GM19328 (cell line): ENCODE results near the gene SPRED3.
"Not testable (repeated sequence)": the region's sequence is repeated elsewhere in the genome, so short reads cannot be mapped to it uniquely, and the experiment has no call there.

Experiments
- ATAC-seq: cut with Tn5 transposase; IDR thresholded peaks from one replicate; pipeline ENCODE4 v1.9.1; 2021; ENCODE audit warnings: mild to moderate bottlenecking, moderate library complexity; ENCODE audit not compliant: unreplicated experiment

The SPRED3 gene

GRCh38 chr19:38417146-38417543 is 28.6 kb downstream of the SPRED3 start:
- no peak for ATAC-seq

- ATAC-seq = no peak
These were observed 29.3 kb downstream of the SPRED3 start for GRCh38 chr19:38417544-38418506.

- ATAC-seq = no peak
These were observed 32.4 kb downstream of the SPRED3 start for GRCh38 chr19:38420935-38421334.

- no peak for ATAC-seq
These were observed 33.4 kb downstream of the SPRED3 start for GRCh38 chr19:38421856-38422255.

GRCh38 chr19:38422438-38422837 is 33.9 kb downstream of the SPRED3 start:
- ATAC-seq = no peak

GRCh38 chr19:38424272-38424671 is 35.8 kb downstream of the SPRED3 start:
- ATAC-seq = no peak

GRCh38 chr19:38425222-38425809 is 36.8 kb downstream of the SPRED3 start:
- no peak for ATAC-seq

GRCh38 chr19:38425810-38426466 is 37.4 kb downstream of the SPRED3 start, which contains the start of gene RASGRP4:
TSS of gene RASGRP4 (minus strand) at chr19:38426219. CDS start at chr19:38426091, 128 bp downstream.
- ATAC-seq = no peak

GRCh38 chr19:38427035-38427677 is 38.7 kb downstream of the SPRED3 start:
- not testable (repeated sequence) for ATAC-seq

- no peak for ATAC-seq
These were observed 40.7 kb downstream of the SPRED3 start for GRCh38 chr19:38429055-38429810.

GRCh38 chr19:38429811-38430156 is 41.3 kb downstream of the SPRED3 start:
- no peak for ATAC-seq

GRCh38 chr19:38430931-38431330 is 42.4 kb downstream of the SPRED3 start:
- ATAC-seq = no peak

GRCh38 chr19:38433268-38433733 is 44.8 kb downstream of the SPRED3 start, which contains the start of gene RYR1:
TSS of gene RYR1 (plus strand) at chr19:38433691. CDS start at chr19:38433830, 139 bp downstream.
- no peak for ATAC-seq

- no peak for ATAC-seq
These were observed 46.1 kb downstream of the SPRED3 start for GRCh38 chr19:38434549-38435051.

- no peak for ATAC-seq
These were observed 48.8 kb downstream of the SPRED3 start for GRCh38 chr19:38437295-38437694.

- ATAC-seq = no peak
These were observed 49.4 kb downstream of the SPRED3 start for GRCh38 chr19:38437917-38438316.

- ATAC-seq = no peak
These were observed 52.1 kb downstream of the SPRED3 start for GRCh38 chr19:38440592-38440991.

- no peak for ATAC-seq
These were observed 53.3 kb downstream of the SPRED3 start for GRCh38 chr19:38441657-38442348.

GRCh38 chr19:38442736-38443135 is 54.2 kb downstream of the SPRED3 start:
- ATAC-seq = no peak
